HepG2 (cell line): ENCODE data around the gene PHLPP2. TPM values are rescaled to one million over a fixed set of nuclear protein-coding genes. Genes with fewer than 3 reads are reported as not detected.

ENCODE experiments used
- MIXL1 ChIP-seq: IDR thresholded peaks from 2 replicates; pipeline ENCODE4 v1.6.1; 2016
- PAX8 ChIP-seq: sonication (generic); formaldehyde crosslinking; IDR thresholded peaks from 2 replicates; pipeline ENCODE4 v1.8.0; 2022; ENCODE audit warnings: mild to moderate bottlenecking, missing genetic modification reagents, borderline replicate concordance
- RFX5 ChIP-seq: IDR thresholded peaks from 2 replicates; pipeline ENCODE4 v1.6.1; 2011; ENCODE audit warnings: low read depth, low read length, improper control_type of control experiment
- SAP130 ChIP-seq: IDR thresholded peaks from 2 replicates; pipeline ENCODE4 v1.6.1; 2016; ENCODE audit warnings: low read depth
- STAG1 ChIP-seq: sonication (generic); formaldehyde crosslinking; IDR thresholded peaks from 2 replicates; pipeline ENCODE4 v1.4.0; 2020; ENCODE audit warnings: missing genetic modification reagents
- SUZ12 ChIP-seq: fragments of 150-350 bp; IDR thresholded peaks from 2 replicates; pipeline ENCODE4 v1.6.1; 2014; ENCODE audit warnings: low read depth, low read length
- ZSCAN20 ChIP-seq: sonication (generic); formaldehyde crosslinking; IDR thresholded peaks from 2 replicates; pipeline ENCODE4 v1.4.0; 2020; ENCODE audit warnings: missing genetic modification reagents, mild to moderate bottlenecking, borderline replicate concordance
- polyA plus RNA-seq, 8 experiments: library from polyadenylated mRNA; depleted of rRNA in 3 of 8; stranded (reverse) in 7 of 8; unstranded in 1 of 8; fragments of >200 nt; fragmentation: Illumina TruSeq in 4 of 8; extraction: Trizol in 4 of 8; gene quantifications; 2 replicates each; pipeline versions ENCODE4 v1.2.1 to v1.2.3, GENCODE V29; 2011 to 2016; ENCODE audit warnings: low read depth in 4 of 8, missing spikeins in 1 of 8, mixed read lengths in 1 of 8; ENCODE audit not compliant: insufficient read depth in 1 of 8
- total RNA-seq, 5 experiments: library from RNA; depleted of rRNA; stranded (reverse); fragments of >200 nt; fragmentation: Illumina TruSeq; extraction: Trizol; gene quantifications; 2 replicates each; pipeline ENCODE4 v1.2.3, GENCODE V29; 2016; ENCODE audit warnings: low read depth in 1 of 5
- TF ChIP-seq, protein P1 (sequence below): sonication (generic); formaldehyde crosslinking; IDR thresholded peaks from 2 replicates; pipeline ENCODE4 v1.5.1; 2020; ENCODE audit warnings: mild to moderate bottlenecking, missing genetic modification reagents, borderline replicate concordance
- TF ChIP-seq, protein P2 (sequence below): IDR thresholded peaks from 2 replicates; pipeline ENCODE4 v1.6.1; 2012; ENCODE audit warnings: inconsistent platforms
- TF ChIP-seq, protein P3 (sequence below), 2 experiments: fragments of 450-650 bp in 1 of 2; sonication (generic) in 1 of 2; formaldehyde crosslinking; IDR thresholded peaks; 2 replicates each; pipeline versions ENCODE4 v1.5.0 to v1.8.0; 2020 to 2022; ENCODE audit warnings: mild to moderate bottlenecking in 1 of 2, missing genetic modification reagents in 1 of 2
- TF ChIP-seq, protein P4 (sequence below): sonication (generic); formaldehyde crosslinking; IDR thresholded peaks from 2 replicates; pipeline ENCODE4 v1.4.0; 2020; ENCODE audit warnings: missing genetic modification reagents, borderline replicate concordance
- TF ChIP-seq, protein P5 (sequence below): IDR thresholded peaks from 2 replicates; pipeline ENCODE4 v1.4.0; 2020; ENCODE audit warnings: mild to moderate bottlenecking, missing genetic modification reagents

Gene PHLPP2
- total and polyA plus RNA-seq, 2 of the 13 experiments (the other 11 are each of a cell fraction or from before 2014, with no cell fraction given), result 8.9 TPM

DNA sequence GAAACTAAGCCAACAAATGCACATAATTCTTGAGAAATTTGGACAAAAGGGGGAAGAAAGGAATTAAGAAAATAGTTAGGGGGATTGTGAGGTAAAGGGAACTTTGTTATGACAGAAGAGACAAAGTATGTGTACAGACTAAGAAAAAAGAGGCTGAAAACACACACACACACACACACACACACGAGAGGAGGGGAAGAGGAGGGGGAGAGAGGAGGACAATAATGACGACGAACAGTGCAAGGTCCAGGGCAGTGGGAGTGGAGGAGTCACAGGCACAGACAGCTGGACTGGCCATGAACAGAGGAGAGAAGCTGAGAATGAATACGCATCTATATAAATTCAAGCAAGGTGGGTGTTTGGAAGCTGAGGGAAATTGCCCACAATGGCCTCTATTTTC lies 54.0 kb downstream of the PHLPP2 start (continued):
- TF ChIP-seq, protein P1, sequence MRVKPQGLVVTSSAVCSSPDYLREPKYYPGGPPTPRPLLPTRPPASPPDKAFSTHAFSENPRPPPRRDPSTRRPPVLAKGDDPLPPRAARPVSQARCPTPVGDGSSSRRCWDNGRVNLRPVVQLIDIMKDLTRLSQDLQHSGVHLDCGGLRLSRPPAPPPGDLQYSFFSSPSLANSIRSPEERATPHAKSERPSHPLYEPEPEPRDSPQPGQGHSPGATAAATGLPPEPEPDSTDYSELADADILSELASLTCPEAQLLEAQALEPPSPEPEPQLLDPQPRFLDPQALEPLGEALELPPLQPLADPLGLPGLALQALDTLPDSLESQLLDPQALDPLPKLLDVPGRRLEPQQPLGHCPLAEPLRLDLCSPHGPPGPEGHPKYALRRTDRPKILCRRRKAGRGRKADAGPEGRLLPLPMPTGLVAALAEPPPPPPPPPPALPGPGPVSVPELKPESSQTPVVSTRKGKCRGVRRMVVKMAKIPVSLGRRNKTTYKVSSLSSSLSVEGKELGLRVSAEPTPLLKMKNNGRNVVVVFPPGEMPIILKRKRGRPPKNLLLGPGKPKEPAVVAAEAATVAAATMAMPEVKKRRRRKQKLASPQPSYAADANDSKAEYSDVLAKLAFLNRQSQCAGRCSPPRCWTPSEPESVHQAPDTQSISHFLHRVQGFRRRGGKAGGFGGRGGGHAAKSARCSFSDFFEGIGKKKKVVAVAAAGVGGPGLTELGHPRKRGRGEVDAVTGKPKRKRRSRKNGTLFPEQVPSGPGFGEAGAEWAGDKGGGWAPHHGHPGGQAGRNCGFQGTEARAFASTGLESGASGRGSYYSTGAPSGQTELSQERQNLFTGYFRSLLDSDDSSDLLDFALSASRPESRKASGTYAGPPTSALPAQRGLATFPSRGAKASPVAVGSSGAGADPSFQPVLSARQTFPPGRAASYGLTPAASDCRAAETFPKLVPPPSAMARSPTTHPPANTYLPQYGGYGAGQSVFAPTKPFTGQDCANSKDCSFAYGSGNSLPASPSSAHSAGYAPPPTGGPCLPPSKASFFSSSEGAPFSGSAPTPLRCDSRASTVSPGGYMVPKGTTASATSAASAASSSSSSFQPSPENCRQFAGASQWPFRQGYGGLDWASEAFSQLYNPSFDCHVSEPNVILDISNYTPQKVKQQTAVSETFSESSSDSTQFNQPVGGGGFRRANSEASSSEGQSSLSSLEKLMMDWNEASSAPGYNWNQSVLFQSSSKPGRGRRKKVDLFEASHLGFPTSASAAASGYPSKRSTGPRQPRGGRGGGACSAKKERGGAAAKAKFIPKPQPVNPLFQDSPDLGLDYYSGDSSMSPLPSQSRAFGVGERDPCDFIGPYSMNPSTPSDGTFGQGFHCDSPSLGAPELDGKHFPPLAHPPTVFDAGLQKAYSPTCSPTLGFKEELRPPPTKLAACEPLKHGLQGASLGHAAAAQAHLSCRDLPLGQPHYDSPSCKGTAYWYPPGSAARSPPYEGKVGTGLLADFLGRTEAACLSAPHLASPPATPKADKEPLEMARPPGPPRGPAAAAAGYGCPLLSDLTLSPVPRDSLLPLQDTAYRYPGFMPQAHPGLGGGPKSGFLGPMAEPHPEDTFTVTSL (CRISPR knock-in tag), result no peak; the same call in 1 of the 2 replicates
- TF ChIP-seq MIXL1 (CRISPR knock-in tag) (no peak), ZSCAN20 (CRISPR knock-in tag) (no peak), PAX8 (no peak), SUZ12 (no peak), STAG1 (CRISPR knock-in tag) (no peak), RFX5 (0 out of 2 replicates have a peak, but pooled peaks have one; percentile 52), SAP130 (peak; percentile 67)
- TF ChIP-seq, protein P2, sequence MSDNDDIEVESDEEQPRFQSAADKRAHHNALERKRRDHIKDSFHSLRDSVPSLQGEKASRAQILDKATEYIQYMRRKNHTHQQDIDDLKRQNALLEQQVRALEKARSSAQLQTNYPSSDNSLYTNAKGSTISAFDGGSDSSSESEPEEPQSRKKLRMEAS, result peak; percentile 59
- TF ChIP-seq, protein P3, sequence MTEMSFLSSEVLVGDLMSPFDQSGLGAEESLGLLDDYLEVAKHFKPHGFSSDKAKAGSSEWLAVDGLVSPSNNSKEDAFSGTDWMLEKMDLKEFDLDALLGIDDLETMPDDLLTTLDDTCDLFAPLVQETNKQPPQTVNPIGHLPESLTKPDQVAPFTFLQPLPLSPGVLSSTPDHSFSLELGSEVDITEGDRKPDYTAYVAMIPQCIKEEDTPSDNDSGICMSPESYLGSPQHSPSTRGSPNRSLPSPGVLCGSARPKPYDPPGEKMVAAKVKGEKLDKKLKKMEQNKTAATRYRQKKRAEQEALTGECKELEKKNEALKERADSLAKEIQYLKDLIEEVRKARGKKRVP (CRISPR knock-in tag; IDR thresholded peaks at IDR 0.05), result no peak
- TF ChIP-seq, protein P4, sequence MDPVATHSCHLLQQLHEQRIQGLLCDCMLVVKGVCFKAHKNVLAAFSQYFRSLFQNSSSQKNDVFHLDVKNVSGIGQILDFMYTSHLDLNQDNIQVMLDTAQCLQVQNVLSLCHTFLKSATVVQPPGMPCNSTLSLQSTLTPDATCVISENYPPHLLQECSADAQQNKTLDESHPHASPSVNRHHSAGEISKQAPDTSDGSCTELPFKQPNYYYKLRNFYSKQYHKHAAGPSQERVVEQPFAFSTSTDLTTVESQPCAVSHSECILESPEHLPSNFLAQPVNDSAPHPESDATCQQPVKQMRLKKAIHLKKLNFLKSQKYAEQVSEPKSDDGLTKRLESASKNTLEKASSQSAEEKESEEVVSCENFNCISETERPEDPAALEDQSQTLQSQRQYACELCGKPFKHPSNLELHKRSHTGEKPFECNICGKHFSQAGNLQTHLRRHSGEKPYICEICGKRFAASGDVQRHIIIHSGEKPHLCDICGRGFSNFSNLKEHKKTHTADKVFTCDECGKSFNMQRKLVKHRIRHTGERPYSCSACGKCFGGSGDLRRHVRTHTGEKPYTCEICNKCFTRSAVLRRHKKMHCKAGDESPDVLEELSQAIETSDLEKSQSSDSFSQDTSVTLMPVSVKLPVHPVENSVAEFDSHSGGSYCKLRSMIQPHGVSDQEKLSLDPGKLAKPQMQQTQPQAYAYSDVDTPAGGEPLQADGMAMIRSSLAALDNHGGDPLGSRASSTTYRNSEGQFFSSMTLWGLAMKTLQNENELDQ (CRISPR knock-in tag), result no peak
- TF ChIP-seq, protein P5, sequence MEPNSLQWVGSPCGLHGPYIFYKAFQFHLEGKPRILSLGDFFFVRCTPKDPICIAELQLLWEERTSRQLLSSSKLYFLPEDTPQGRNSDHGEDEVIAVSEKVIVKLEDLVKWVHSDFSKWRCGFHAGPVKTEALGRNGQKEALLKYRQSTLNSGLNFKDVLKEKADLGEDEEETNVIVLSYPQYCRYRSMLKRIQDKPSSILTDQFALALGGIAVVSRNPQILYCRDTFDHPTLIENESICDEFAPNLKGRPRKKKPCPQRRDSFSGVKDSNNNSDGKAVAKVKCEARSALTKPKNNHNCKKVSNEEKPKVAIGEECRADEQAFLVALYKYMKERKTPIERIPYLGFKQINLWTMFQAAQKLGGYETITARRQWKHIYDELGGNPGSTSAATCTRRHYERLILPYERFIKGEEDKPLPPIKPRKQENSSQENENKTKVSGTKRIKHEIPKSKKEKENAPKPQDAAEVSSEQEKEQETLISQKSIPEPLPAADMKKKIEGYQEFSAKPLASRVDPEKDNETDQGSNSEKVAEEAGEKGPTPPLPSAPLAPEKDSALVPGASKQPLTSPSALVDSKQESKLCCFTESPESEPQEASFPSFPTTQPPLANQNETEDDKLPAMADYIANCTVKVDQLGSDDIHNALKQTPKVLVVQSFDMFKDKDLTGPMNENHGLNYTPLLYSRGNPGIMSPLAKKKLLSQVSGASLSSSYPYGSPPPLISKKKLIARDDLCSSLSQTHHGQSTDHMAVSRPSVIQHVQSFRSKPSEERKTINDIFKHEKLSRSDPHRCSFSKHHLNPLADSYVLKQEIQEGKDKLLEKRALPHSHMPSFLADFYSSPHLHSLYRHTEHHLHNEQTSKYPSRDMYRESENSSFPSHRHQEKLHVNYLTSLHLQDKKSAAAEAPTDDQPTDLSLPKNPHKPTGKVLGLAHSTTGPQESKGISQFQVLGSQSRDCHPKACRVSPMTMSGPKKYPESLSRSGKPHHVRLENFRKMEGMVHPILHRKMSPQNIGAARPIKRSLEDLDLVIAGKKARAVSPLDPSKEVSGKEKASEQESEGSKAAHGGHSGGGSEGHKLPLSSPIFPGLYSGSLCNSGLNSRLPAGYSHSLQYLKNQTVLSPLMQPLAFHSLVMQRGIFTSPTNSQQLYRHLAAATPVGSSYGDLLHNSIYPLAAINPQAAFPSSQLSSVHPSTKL (CRISPR knock-in tag), result 0 out of 2 replicates have a peak, but pooled peaks have one; percentile 48
